ENCODE results near the gene TCIRG1.
"Not testable (repeated sequence)": the region's sequence is repeated elsewhere in the genome, so short reads cannot be mapped to it uniquely, and the experiment has no call there.

Gene TCIRG1

GRCh38 chr11:68038718-68039525 is at the start of gene TCIRG1:
TCIRG1 (plus strand) TSS chr11:68039025; CDS start chr11:68041272, 2,247 bp downstream.
- DNase-seq, result peak in 6 of 14 donors; percentile 11 to 62 (median 45)

- not testable (repeated sequence) for DNase-seq
Measured at GRCh38 chr11:67990546-67991346, 48.1 kb upstream of the TCIRG1 start.

- DNase-seq, result not testable (repeated sequence)
Measured at GRCh38 chr11:67991347-67992121, 47.3 kb upstream of the TCIRG1 start.

- DNase-seq, result peak in 2 of 14 donors; percentile 9 to 15
Measured at GRCh38 chr11:67993821-67994220, 45.0 kb upstream of the TCIRG1 start.

GRCh38 chr11:67994387-67994786 is 44.4 kb upstream of the TCIRG1 start:
- DNase-seq, result not testable (repeated sequence)

GRCh38 chr11:67995129-67995528 is 43.7 kb upstream of the TCIRG1 start:
- not testable (repeated sequence) for DNase-seq

GRCh38 chr11:67995579-67995978 is 43.2 kb upstream of the TCIRG1 start:
- not testable (repeated sequence) for DNase-seq

- no peak for DNase-seq
Measured at GRCh38 chr11:67996051-67996450, 42.8 kb upstream of the TCIRG1 start.

GRCh38 chr11:67996622-67997474 is 42.0 kb upstream of the TCIRG1 start:
- DNase-seq, result no peak

- DNase-seq, result no peak
Measured at GRCh38 chr11:67997475-67997921, 41.3 kb upstream of the TCIRG1 start.

GRCh38 chr11:67998150-67999045 is 40.4 kb upstream of the TCIRG1 start:
- DNase-seq, result no peak

GRCh38 chr11:67999201-67999629 is 39.6 kb upstream of the TCIRG1 start:
- DNase-seq, result no peak

GRCh38 chr11:67999704-68000103 is 39.1 kb upstream of the TCIRG1 start:
- no peak for DNase-seq

GRCh38 chr11:68002575-68002937 is 36.3 kb upstream of the TCIRG1 start:
- peak in 1 of 14 donors; percentile 14 for DNase-seq

- peak in 2 of 14 donors; percentile 18 to 39 for DNase-seq
Measured at GRCh38 chr11:68002938-68003845, 35.6 kb upstream of the TCIRG1 start.

GRCh38 chr11:68003846-68004550 is 34.8 kb upstream of the TCIRG1 start, which contains the start of gene UNC93B1:
UNC93B1 (minus strand) TSS chr11:68004097; CDS start chr11:68004043, 54 bp downstream.
- peak in 10 of 14 donors; percentile 18 to 75 (median 42) for DNase-seq

GRCh38 chr11:68004551-68005335 is 34.1 kb upstream of the TCIRG1 start:
- DNase-seq, result no peak

Measured in C1 segment of cervical spinal cord (tissue), 14 donors.